Esophagus squamous epithelium (tissue), 5 donors: ENCODE measurements around the gene MON2. TPM values are rescaled to one million over a fixed set of nuclear protein-coding genes. Genes with fewer than 3 reads are reported as not detected.
A peak's percentile ranks its signal among the peaks of the same experiment; 100 is the strongest.

Experiments
- DNase-seq: peaks from one replicate; lab custom pipeline; 2025; lab: John Stamatoyannopoulos, UW
- H3K27ac ChIP-seq, 4 donors: fragments of 200-600 bp; sonication (generic); one replicate each; pipeline ENCODE4 v1.5.1; 2016 to 2019; ENCODE audit warnings: mild to moderate bottlenecking in 1 of 4
- H3K27me3 ChIP-seq, 4 donors: fragments of 200-600 bp; sonication (generic); 1 replicate in 3 of 4; 2 replicates in 1 of 4; pipeline versions ENCODE4 v1.5.1 to v1.6.0; 2017 to 2021; ENCODE audit warnings: antibody characterized with exemption in 1 of 4
- H3K36me3 ChIP-seq, 3 donors: fragments of 200-600 bp; sonication (generic); one replicate each; pipeline ENCODE4 v1.5.1; 2016 to 2019
- H3K4me1 ChIP-seq, 3 donors: fragments of 200-600 bp; sonication (generic); one replicate each; pipeline ENCODE4 v1.5.1; 2017 to 2019
- H3K4me3 ChIP-seq, 4 donors: fragments of 200-600 bp; sonication (generic); 1 replicate in 3 of 4; 2 replicates in 1 of 4; pipeline ENCODE4 v1.5.1; 2016 to 2019; ENCODE audit warnings: mild to moderate bottlenecking in 2 of 4, moderate library complexity in 1 of 4
- H3K9me3 ChIP-seq, 3 donors: fragments of 200-600 bp; sonication (generic); one replicate each; pipeline ENCODE4 v1.5.1; 2016 to 2019
- POLR2A ChIP-seq, 4 donors: fragments of 450-650 bp; IDR thresholded peaks; one replicate each; pipeline ENCODE4 v1.6.1; 2017; ENCODE audit warnings: antibody characterized with exemption in 4 of 4, mild to moderate bottlenecking in 4 of 4, moderate library complexity in 3 of 4
- WGBS, 2 donors: methylation state at CpG; one replicate each; pipeline ENCODE4 v1.1.5; 2018; 5-methylcytosine and 5-hydroxymethylcytosine counted together
- intact Hi-C: fragments of 100-400 bp; cut with DNase I; formaldehyde crosslinking; loops from one replicate; pipeline ENCODE4 v1.15.0; 2022
- total RNA-seq, 4 donors: library from RNA; depleted of rRNA; stranded (reverse); fragments of >200 nt; gene quantifications; one replicate each; pipeline ENCODE4 v1.1.0, GENCODE V29; 2016
- TF ChIP-seq, protein P1 (sequence below), 6 experiments: fragments of 450-650 bp in 4 of 6; fragments of 200-600 bp in 2 of 6; sonication (generic) in 2 of 6; IDR thresholded peaks; one replicate each; pipeline ENCODE4 v1.5.1; 2016 to 2019; ENCODE audit warnings: antibody characterized with exemption in 6 of 6, mild to moderate bottlenecking in 4 of 6, moderate library complexity in 4 of 6
- donor health status: DM: yes; HTN: yes; CAD: no.

MON2 gene
- total RNA-seq, 4 donors from 2014 or later = 29.6 to 61.4 (median 41.9) TPM

DNA sequence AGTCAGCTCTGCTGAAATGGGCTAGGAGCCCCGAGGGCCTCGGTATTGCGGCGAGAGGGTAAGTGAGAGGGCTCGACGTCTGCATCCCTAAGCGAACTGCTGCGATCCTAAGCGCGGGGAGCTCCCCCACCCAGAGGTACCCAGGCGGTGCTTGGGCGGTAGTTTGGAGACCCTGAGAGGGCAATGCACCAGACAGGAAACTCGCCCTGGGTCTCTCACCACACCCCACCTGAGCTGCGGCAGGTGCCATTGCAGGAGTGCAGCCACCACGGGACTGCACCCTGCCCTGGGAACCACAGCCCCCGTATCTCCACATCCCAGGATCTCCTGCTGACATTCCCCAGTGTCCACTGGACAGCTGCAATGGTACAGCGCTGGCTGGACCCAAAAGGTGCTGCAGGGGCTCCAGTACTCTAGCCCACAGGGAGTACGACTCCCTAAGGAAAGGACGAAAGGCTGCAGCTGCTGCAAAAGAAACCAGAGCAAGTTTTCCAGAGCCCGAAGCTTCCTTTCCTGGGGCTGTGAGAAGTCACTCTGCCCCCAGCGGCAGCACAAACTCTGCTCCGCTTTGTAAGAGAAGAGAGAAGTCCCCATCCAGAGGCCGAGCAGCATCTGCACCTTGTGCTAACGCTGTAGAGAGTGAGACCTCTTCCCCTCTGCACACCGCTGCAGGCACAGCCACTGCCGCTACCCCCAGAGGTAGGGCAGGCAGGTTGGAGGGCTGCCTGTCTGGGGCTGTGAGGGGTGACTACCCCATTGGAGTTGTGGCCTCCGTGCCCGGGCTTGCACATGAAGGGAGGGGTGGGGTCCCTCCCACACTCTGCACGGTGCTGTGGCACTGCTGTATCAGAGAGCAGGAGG lies 31.1 kb upstream of the MON2 start:
- 2 to 3% methylated on average over 5 to 15 of the region's 29 CpGs for WGBS, 2 donors
- Histone ChIP-seq H3K36me3 (no peaks in the 10 kb centered on the region), H3K4me1 (peaks cover 11 to 18% (median 12%) of the 10 kb centered on the region in 3 donors), H3K4me3 (peak overlapping the region; percentile 21 to 54 (median 36)), H3K27me3 (peaks cover 0 to 45% (median 0%) of the 10 kb centered on the region in 4 donors), H3K27ac (no peak overlapping the region), H3K9me3 (no peaks in the 10 kb centered on the region)
- TF ChIP-seq, protein P1, sequence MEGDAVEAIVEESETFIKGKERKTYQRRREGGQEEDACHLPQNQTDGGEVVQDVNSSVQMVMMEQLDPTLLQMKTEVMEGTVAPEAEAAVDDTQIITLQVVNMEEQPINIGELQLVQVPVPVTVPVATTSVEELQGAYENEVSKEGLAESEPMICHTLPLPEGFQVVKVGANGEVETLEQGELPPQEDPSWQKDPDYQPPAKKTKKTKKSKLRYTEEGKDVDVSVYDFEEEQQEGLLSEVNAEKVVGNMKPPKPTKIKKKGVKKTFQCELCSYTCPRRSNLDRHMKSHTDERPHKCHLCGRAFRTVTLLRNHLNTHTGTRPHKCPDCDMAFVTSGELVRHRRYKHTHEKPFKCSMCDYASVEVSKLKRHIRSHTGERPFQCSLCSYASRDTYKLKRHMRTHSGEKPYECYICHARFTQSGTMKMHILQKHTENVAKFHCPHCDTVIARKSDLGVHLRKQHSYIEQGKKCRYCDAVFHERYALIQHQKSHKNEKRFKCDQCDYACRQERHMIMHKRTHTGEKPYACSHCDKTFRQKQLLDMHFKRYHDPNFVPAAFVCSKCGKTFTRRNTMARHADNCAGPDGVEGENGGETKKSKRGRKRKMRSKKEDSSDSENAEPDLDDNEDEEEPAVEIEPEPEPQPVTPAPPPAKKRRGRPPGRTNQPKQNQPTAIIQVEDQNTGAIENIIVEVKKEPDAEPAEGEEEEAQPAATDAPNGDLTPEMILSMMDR (IDR thresholded peaks at IDR 0.05) = peak in 2 of 6 experiments; percentile 29 to 38
- TF ChIP-seq POLR2A (IDR thresholded peaks at IDR 0.05) = no peak
- intact Hi-C loops = no loop called here
- no peak for DNase-seq

GRCh38 chr12:62436164-62436503 lies 30.5 kb upstream of the MON2 start:
- H3K27ac ChIP-seq = no peak overlapping the region
- TF ChIP-seq POLR2A (IDR thresholded peaks at IDR 0.05) = no peak
- TF ChIP-seq, protein P1 (IDR thresholded peaks at IDR 0.05) = no peak
- no peaks in the 10 kb centered on the region for H3K36me3 ChIP-seq
- 78% methylated on average over 8 of the region's 12 CpGs; no CpG with 5 or more reads in 1 of the 2 donors for WGBS, 2 donors
- H3K4me3 ChIP-seq = peak overlapping the region in 1 of 4 donors; percentile 54
- H3K9me3 ChIP-seq = no peaks in the 10 kb centered on the region
- H3K4me1 ChIP-seq = peaks cover 11 to 18% (median 12%) of the 10 kb centered on the region in 3 donors
- intact Hi-C loops = no loop called here
- no peak for DNase-seq
- peaks cover 0 to 44% (median 0%) of the 10 kb centered on the region in 4 donors for H3K27me3 ChIP-seq

- WGBS, 2 donors = 11% methylated on average over 6 of the region's 6 CpGs
- intact Hi-C loops = no loop called here
- no peak for DNase-seq
These were observed 28.4 kb upstream of the MON2 start for GRCh38 chr12:62438098-62438692.

DNA sequence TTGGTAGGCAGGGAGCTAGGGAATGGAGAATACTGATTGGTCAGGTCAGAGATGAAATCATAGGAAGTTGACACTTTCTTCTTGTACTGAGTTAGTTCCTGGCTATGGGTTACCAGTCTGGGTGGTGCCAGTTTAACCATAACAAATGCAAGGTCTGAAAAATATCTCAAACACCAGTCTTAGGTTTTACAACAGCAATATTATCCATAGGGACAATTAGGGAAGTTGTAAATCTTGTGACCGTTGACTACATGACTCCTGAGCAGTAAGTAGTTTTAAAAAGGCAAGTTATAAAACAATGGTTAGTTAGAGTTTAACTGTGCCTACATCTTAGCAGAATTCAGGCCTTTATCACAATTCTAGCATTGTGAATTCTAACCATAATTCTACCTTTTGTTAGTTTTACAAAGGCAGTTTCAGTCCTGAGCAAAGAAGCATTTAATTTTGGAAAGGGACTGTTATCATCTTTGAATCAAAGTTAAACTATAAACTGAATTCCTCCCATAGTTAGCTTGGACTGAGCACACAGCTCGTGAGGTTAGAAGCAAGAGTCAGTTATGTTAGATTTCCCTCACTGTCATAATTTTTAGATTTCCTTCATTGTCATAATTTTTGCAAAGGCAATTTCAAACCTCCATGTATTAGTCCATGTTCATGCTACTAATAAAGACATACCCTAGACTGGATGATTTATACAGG lies 19.7 kb upstream of the MON2 start:
- H3K9me3 ChIP-seq = peaks cover 0 to 18% (median 7%) of the 10 kb centered on the region in 3 donors
- H3K4me1 ChIP-seq = no peaks in the 10 kb centered on the region
- DNase-seq = no peak
- intact Hi-C loops = loop anchor here (10.0 kb wide), 1 partner anchor 348 kb away; no protein-coding TSS in a partner anchor
- no peak overlapping the region for H3K4me3 ChIP-seq
- H3K36me3 ChIP-seq = no peaks in the 10 kb centered on the region
- WGBS, 2 donors = 51 to 60% methylated on average over 2 of the region's 2 CpGs
- H3K27me3 ChIP-seq = no peaks in the 10 kb centered on the region
- no peak overlapping the region for H3K27ac ChIP-seq
- TF ChIP-seq, protein P1 (IDR thresholded peaks at IDR 0.05) = no peak
- TF ChIP-seq POLR2A (IDR thresholded peaks at IDR 0.05) = no peak

More at GRCh38 chr12:62438098-62438692, 28.4 kb upstream of the MON2 start:
- Histone ChIP-seq H3K36me3 (no peaks in the 10 kb centered on the region), H3K4me3 (no peak overlapping the region), H3K4me1 (peaks cover 11 to 18% (median 12%) of the 10 kb centered on the region in 3 donors), H3K27ac (no peak overlapping the region), H3K27me3 (peaks cover 0 to 32% (median 0%) of the 10 kb centered on the region in 4 donors), H3K9me3 (no peaks in the 10 kb centered on the region)
- no peak for TF ChIP-seq POLR2A (IDR thresholded peaks at IDR 0.05)
- TF ChIP-seq, protein P1 (IDR thresholded peaks at IDR 0.05) = peak; percentile 47 to 74 (median 64)
